ENCODE measurements around the gene PRICKLE3.
"Not testable (repeated sequence)": the region's sequence is repeated elsewhere in the genome, so short reads cannot be mapped to it uniquely, and the experiment has no call there.

Gene PRICKLE3

DNA sequence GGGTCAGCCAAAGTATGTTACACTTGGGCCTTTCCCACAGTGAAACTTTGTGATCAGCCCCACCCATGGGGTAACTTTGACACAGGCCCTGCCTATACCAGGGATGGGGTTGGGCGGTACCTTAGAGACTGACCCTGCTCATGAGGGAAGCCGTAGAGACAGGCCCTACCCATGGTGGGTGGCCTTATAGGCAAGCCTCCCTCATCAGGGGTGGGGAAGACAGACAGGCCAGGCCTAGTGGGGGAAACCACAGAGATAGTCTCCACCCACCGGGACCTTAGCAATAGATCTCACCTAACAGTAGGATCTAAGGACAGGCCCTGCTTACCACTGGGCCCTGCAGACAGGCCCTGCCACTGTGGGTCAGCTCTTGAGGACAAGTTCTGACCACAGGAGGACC is 7.6 kb downstream of the PRICKLE3 start:
- DNase-seq, result no peak

DNA sequence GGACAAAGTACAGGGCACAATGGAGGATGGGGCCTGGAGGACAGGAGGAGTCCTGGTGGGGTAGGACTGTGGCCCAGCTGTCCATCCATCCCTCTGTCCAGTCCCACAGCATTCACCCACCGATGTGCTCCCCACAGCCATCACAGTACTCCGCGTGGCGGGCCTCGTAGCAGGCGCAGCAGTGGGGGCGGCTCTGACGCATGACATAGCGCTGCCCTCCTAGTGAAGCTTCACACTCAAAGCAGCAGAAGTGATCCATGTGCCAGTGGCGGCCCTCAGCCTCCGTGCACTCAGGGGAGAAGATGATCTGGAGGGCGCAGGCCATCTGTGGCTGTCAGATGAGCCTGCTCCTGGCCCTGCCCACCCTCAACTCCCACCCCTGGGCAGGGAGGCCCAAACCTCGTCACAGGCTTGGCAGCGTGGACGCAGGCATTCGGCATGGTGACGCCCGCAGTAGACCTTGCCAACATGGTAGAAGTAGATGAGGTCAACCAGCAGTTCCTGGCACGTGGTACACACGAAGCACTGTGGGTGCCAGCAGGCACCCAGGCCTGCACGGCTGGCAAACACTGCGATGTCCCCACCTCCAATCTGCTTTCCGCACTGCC is 8.2 kb downstream of the PRICKLE3 start:
- no peak for DNase-seq

DNA sequence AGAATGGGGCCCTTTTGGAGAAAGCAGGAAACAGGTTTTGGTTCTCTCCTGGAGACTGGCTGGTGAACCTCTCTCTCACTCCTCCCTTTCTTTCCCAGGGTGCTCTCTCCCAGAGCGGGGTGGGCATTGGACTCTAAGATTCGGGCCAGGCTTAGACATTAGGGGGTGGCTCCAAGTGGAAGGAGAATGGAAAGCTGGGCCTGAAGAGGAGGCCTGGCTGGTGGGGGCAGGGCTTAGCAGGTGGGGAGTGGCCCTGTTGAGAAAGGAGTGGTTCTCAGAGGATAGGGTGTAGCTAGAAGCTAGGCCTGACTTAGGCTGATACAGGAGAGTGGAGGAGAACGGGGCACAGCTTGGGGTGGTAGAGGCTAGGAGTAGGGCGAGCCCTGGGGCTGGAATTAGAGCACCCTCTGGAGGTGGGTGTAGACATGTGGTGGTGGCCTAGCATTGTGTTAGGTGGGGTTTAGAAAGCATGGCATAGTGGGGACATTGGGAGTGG is 8.8 kb downstream of the PRICKLE3 start:
- DNase-seq, result no peak

DNA sequence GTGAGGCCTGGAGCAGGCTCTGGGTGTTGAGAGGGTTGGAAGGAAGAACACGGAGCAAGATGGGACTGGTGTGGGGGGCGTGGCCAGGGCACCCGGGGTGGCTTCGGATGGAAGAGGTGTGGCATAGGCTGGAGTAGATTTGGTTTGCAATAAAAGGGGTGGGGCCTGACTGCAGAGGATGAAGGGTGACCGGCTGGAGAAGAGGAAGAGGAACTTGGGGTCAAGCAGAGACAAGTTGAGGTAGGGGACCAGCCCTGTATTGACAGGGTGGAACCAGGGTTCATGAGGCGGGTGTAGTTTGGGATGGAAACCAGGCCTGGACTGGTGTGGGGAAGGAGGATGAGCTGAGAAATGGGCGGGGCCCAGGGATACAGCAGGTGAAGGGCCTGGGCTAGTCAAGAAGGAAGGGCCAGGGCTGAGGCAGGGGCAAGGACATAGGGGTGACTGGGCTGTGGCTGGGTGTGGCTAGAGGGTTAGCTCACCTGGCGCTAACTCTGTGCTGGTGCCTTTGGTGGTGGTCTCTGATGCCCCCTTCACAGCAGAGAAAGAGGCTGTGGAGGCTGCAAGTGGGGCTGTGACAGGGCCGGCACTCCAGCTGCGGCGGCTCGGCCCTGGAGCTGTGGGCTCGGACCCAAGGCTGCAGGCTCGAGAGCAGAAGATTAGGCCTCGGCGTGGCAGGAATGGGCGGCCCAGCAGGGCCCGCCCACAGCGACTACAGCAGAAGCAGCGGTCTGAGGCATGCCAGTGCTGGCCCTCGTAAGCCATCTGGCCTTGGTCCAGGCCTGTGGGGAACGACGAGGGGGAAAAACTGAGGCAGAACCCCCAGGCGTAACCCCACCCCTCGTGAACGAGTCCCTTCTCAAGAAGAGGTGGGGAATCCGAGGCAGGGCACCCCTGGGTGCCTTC is 9.5 kb downstream of the PRICKLE3 start:
- DNase-seq, result no peak

DNA sequence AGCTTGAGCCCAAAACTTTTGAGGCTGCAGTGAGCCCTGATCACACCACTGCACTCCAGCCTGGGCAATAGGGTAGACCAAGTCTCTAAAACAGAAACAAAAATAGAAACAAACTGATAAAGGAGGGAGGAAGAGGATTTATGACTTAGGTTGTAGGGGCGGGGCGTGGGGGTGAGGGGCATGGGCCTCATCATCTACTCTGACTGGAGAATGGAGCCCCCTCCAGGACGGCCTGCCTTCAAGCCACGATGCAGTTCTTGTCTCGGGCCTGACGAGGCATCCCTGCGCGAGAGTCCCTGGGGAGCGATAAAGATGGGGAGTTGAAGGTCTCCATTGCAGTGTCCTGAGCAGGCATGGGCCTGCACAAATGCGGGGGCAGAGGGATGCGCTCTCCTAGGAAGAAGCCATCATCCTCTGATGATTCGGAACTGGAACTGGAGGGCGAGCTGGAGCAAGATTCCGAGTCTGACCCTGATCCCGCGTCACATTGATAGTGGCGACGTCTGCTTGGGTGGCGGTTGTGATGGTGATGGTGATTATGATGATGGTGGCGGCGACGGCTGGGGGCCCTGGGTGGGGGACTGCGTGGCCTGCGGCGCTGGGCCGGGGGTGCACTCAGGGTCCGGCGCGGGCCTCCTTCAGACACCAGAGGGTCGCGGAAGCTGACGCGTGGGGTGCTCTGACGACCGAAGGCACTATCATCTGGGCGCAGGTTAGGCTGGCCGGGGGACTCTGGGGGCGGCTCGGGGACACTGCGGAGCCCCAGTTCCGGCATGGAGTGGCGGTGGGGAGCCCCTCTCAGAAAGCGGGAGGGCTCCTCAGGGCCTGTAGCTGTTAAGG is 10.5 kb downstream of the PRICKLE3 start:
- DNase-seq, result no peak

DNA sequence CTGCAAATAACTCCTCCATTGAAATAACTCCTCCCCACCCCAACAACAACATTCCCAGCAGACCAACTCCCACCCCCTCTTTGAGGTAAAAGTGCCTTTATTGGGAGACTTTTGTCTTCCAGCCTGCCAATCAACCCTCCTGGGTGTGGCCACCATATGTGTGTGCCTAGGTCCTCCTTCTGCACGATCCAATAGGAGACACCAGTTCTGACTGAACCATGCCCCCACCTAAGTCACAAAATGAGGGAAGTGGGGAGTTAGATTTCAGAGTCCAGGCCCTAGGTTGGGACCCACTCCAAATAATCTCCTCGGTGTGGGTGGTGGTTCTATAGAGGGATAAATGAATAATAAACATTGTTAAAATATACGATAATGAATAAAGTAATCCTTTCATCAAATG is 11.4 kb downstream of the PRICKLE3 start:
- DNase-seq, result no peak

DNA sequence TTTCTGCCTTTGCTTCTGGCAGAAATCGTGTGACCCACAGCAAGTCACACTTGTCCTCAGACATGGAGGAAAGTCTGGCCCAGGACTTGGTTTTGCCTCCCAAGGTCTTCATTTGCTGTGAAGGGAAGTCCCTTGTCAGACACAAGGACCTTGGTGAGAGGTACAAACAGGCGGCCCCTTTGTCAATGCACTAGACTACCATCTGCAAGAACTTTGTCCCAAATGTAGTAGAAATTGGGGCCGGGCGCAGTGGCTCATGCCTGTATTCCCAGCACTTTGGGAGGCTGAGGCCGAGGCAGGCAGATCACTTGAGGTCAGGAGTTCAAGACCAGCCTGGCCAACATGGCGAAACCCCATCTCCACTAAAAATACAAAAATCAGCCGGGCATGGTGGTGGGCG is 12.6 kb downstream of the PRICKLE3 start:
- not testable (repeated sequence) for DNase-seq

DNA sequence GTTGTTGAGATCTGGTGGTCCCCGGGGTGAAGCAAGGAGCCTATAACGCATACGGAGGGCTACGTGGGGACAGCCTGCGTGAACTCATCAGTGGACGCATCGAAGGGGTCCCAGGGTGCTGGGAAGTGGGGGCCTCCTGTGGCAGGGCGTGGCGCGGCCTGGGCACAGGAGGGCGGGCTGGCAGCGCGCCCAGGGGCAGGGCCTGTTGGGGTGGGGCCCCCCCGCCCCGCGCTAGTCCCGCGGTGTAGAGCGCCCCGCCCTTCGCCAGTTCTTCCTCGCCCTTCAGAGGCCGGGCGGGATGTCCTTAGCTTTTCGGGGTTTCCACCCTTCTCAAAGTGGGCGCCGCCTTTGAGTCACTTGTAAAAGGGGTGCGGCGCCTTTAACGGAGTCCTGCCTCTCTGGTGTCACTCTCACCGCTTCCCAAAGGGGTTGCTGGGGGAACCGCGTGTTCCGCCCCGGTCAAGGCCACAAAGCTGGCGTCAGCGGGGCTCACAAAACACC is 13.8 kb downstream of the PRICKLE3 start:
- DNase-seq, result peak; percentile 84

DNA sequence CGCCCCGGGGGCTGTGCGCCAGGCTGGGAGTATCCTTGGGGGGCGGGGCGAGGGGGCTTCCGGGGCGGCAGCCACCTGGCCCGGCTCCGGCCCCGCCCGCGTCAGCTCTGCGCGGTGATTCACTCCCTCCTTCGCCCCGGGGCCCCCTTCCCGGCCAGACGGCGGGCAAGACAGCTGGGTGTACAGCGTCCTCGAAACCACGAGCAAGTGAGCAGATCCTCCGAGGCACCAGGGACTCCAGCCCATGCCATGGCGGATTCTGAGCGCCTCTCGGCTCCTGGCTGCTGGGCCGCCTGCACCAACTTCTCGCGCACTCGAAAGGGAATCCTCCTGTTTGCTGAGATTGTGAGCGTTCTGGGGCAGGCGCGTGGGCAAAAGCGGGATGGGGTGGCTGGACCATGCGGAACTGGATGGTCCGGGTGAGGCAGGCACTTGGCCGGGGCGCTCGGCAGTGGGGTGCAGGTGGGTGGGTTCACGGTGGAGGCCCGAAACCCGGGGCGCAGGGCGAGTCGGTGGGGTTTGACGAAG is 14.4 kb downstream of the PRICKLE3 start, which contains the start of gene PLP2:
PLP2 (plus strand) TSS at position 147 of the 528 bp plus-strand sequence; CDS start at position 250, 103 bp downstream.
- DNase-seq, result peak; percentile 85

DNA sequence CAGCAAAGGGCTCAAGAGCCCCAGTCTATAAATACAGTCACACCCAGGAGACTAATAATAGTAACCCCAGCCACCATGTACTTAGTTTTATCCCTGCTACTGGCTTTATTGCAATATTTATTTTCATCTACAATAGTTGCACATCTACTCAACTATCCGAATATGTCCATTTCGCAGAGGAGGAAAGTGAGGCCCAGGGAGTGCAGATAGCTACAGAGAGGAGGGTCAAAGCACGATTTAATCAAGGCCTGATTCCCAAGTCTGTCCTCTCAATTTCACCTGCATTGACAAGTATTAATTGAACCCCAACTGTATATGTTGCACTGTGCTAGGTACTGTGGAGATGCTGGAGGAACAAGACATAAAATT is 18.4 kb downstream of the PRICKLE3 start:
- no peak for DNase-seq

DNA sequence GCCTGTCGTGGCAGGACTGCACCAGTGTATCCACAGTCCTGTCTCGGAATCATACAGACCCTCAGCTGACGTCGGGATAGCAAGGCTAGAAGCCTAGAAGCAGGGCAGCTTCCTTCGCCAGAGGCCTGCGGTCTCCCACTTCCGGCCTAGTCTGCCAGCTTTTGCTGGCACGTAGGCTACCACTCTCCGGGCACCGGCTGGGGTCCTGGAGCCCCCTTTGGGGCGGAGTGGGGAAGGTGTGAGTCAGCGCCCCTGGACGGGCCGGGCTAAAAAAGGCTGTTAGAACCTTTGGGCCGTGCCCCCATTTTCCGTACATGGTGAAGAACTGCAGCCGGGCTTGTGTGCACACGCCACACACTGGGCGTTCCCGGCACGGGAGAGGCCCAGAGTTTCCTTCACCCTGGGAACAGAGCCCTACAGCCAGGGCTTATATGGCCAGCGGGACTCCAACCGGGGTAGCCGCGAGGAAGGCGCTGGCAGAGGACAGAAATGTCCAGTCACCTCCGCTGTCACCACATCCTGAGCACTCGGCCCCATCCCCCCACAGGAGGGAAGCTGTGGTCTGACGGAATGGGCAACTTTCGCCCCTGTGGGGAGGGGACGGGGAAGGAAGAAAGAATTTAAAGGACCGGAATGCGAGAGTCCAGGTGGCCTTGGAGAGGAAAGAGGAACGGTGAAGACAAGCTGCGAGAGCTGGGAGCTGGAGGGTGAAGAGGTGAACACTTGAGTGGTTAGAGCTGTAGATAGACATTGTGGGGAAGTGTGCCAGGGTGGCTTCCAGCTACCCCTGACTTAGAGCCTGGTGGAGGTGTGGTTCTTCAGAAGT is 19.0 kb downstream of the PRICKLE3 start:
- peak; percentile 78 for DNase-seq

DNA sequence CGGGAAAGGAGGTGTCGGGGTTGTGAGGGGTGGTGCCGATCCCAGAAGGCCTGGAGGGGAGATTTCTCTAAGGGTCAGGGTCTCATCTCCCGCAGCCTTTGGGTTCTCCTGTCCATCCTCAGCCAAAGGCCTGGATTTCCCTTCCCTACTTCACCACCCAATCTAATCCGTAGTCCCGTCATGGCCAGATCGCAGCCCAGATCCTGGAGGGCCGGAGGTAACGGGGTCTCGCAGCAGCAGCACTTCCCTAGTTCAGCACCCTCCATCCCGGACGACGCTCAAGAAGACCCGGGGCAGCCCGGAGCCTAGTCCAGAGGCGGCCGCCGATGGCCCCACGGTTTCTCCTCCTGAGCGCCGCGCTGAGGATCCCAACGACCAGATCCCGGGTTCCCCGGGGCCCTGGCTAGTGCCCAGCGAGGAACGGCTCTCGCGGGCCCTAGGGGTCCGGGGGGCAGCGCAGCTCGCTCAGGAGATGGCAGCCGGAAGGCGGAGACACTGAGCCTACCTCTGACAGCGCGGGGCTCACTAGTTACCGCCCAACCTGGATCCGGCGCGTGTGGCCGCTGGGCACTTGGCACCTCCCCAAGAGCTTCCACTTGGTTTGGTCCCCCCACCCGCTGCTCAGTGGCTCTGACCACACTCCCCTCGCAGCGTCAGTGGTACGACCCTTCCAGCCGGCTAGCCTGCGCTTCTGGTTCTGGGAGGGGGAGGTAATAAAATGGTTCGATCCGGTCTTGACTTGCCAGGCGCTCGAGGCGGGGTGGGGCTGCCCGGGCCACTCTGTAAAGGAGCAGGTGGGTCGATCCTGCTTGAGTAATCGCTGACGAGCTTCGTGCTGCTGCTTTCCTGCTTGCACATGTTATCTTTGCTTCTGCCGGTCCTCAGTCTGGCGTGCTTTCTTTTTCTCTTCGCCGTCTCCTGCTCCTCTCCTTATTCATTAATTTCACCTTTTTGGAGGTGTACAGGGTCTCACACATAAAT is 20.0 kb downstream of the PRICKLE3 start:
- peak; percentile 77 for DNase-seq

DNA sequence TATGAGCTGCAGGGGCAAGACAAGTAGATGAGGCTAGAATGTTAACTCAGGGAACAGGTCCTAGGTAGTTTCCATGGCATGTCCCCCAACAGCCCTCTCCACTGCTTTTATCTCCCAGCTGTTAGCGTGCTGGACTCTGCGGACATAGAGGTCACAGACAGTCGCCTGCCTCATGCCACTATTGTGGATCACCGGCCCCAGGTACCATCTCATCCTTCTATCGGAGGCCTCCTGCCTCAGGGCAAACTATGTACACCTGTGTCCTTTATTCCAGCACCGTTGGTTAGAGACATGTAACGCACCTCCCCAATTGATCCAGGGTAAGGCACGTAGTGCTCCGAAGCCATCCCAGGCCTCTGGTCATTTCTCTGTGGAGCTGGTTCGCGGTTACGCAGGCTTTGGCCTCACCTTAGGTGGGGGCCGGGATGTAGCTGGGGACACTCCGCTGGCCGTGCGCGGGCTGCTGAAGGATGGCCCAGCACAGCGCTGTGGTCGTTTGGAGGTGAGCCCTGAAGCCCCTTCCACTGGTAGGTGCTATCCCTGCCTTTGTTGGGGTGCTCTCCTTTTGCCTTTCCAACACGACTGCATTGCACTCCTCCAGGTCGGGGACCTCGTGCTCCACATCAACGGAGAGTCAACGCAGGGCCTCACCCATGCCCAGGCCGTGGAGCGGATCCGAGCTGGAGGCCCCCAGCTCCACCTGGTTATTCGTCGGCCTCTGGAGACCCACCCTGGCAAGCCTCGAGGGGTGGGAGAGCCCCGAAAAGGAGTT is 21.4 kb downstream of the PRICKLE3 start:
- no peak for DNase-seq

DNA sequence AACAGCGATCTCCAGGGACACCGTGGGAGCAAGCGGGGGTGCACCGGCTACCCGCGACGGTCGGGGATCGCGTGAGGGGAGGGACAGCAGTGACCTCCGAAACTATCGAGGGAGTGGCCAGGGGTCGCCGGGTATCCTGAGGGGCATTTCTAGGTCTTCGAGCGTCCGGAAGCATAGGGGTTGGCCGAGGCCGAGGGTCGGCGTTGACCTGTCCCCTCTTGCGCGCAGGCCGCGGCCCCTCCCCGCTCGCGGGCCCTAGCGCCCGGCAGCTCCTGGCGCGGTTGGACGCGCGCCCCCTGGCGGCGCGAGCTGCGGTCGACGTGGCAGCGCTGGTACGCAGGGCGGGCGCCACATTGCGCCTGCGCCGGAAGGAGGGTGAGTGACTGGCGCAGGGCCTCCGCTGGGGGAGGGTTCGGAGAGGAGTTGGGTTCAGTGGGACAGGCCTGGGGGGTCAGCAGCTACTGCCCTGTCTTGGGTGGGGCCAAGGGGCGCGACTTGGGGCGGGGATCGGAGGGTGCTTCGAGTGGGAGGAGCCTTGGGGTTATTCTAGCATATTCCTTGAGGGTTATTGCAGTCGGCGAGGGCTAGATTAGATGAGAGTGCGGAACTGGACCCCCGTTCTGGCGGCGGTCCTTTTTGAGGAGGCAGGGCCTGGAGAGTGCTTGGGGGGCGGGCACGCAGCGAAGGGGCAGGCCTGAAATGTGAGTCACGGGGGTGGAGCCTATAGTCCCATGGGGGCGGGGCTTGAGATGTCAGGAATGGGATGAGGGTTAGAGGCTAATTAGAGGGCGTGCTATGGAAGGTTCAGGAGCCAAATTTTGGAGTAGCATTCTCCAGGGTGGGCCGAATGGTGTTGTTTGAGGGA is 22.4 kb downstream of the PRICKLE3 start:
- peak; percentile 83 for DNase-seq

DNA sequence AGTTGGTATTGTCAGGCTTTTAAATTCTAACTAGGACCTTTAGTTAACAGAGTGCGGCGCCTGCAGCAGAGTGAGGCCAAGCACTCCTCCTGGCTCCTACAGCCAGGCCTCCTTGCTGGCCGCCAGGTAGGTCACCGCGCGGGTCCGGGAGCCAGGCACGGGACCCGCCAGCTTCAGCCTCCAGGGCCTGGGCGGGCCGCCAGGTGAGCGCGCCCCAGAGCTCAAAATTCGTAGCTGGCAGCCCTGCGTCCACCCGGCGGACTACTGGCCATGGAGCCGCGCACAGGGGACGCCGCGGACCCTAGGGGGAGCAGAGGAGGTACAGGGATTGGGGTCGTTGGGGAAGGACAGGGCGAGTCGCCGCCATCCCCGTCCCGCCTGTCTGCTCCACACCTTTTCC is 23.6 kb downstream of the PRICKLE3 start, which contains the start of gene MAGIX:
MAGIX (plus strand) TSS at position 139 of the 400 bp plus-strand sequence; CDS start at position 271, 132 bp downstream.
- no peak for DNase-seq

DNA sequence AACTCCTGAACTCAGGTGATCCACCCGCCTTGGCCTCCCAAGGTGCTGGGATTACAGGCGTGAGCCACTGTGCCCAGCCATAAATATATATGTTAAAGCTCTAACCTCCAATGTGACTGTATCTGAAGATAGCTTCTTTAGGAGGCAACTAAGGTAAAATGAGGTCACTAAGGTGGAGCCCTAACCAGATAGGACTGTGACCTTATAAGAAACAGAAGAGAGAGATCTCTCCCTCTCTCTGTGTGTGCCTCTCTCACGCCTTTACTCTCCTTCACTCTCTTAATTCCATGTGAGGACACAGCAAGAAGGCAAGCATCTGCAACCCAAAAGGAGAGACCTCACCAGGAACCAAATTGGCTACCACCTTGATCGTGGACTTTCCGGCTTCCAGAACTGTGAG is 24.5 kb downstream of the PRICKLE3 start:
- no peak for DNase-seq

DNA sequence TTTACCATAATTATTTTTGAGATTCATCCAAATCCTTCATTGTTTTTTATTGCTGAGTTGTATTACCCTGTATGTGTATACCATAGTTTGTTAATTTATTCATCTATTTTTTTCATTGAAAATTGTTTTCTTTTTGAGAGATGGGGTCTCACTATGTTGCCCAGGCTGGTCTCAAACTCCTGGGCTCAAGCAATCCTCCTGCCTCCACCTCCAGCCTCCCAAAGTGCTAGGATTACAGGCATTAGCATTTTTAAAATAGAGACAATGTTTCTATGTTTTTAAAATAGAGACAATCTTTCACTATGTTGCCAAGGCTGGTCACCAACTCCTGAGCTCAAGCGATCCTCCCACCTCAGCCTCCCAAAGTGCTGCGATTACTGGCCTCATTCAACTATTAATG is 25.3 kb downstream of the PRICKLE3 start:
- no peak for DNase-seq

DNA sequence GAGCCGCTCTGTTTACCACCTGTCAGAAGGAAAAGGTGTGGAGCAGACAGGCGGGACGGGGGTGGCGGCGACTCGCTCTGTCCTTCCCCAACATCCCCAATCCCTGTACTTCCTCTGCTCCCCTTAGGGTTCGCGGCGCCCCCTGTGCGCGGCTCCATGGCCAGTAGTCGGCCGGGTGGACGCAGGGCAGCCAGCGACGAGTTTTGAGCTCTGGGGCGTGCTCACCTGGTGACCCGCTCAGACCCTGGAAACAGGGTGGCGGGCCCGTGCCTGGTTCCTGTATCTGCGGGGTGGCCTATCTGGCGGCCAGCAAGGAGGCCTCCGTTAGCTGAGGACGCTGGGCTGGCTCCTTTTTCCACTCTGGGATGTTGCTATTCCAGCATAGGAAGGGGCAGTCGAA is 29.0 kb downstream of the PRICKLE3 start:
- DNase-seq, result no peak

All from stimulated activated CD4-positive, alpha-beta T cell treated with anti-CD3 and anti-CD28 coated beads, Interleukin-15, amount 100 ng/mL, for 24 hours (primary cell).